HepG2 (cell line): ENCODE results near the gene TM7SF3.

Experiments
- KLF9 ChIP-seq: IDR thresholded peaks from 2 replicates; pipeline ENCODE4 v1.6.1; 2016; ENCODE audit warnings: low read depth
- SMYD3 ChIP-seq: sonication (generic); formaldehyde crosslinking; IDR thresholded peaks from 2 replicates; pipeline ENCODE4 v1.8.1; 2023; ENCODE audit warnings: mild to moderate bottlenecking, missing genetic modification reagents
- TF ChIP-seq, protein P1 (sequence below): sonication (generic); formaldehyde crosslinking; IDR thresholded peaks from 2 replicates; pipeline ENCODE4 v1.5.0; 2020; ENCODE audit warnings: mild to moderate bottlenecking, missing genetic modification reagents, moderate library complexity

DNA sequence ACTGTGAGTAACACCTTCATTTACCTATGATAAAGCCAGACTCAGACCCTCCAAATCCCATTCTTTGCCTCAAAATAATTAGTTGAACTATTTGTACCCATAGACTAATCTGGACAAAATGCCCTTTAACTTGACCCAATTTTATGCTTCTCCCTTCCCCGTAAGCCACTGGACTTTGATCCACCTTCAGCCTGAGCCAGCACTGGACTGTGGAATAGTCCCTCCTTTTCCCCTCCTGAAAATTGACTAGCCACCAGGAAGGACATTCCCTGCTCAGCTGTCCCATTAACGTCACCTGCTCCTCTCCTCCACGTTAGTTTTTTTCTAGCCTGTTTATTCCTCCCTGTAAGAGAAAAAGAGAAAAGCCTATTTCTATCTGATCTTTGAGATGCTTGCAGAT is 18.5 kb upstream of the TM7SF3 start:
- TF ChIP-seq SMYD3 (CRISPR knock-in tag) = no peak
- TF ChIP-seq, protein P1, sequence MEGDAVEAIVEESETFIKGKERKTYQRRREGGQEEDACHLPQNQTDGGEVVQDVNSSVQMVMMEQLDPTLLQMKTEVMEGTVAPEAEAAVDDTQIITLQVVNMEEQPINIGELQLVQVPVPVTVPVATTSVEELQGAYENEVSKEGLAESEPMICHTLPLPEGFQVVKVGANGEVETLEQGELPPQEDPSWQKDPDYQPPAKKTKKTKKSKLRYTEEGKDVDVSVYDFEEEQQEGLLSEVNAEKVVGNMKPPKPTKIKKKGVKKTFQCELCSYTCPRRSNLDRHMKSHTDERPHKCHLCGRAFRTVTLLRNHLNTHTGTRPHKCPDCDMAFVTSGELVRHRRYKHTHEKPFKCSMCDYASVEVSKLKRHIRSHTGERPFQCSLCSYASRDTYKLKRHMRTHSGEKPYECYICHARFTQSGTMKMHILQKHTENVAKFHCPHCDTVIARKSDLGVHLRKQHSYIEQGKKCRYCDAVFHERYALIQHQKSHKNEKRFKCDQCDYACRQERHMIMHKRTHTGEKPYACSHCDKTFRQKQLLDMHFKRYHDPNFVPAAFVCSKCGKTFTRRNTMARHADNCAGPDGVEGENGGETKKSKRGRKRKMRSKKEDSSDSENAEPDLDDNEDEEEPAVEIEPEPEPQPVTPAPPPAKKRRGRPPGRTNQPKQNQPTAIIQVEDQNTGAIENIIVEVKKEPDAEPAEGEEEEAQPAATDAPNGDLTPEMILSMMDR (CRISPR knock-in tag) = no peak
- no peak for TF ChIP-seq KLF9 (CRISPR knock-in tag)
